A549 treated with AZD9567 at 1 μM for 4 hours (cell line): ENCODE data around the gene USP16. TPM values are rescaled to one million over a fixed set of nuclear protein-coding genes. Genes with fewer than 3 reads are reported as not detected.

Experiments used
- total RNA-seq: library from RNA; stranded (reverse); fragments of 200-300 nt; extraction: Qiagen RNA extraction; gene quantifications from 5 replicates; pipeline ENCODE4 v1.2.3, GENCODE V29; 2022; ENCODE audit not compliant: insufficient read depth

Gene USP16
- total RNA-seq = 21.0 to 32.2 TPM (median 23.0 TPM) in 5 replicates

GRCh38 chr21:29024474-29025327 is at the start of gene USP16:
Gene USP16, plus strand, starts transcription at chr21:29024668. Its CDS starts 3,246 bp downstream, at chr21:29027914.

GRCh38 chr21:28992526-28993292 is 31.8 kb upstream of the USP16 start, which contains the start of gene LTN1:
Gene LTN1, minus strand, starts transcription at chr21:28992877. Its CDS starts 72 bp downstream, at chr21:28992805.

DNA sequence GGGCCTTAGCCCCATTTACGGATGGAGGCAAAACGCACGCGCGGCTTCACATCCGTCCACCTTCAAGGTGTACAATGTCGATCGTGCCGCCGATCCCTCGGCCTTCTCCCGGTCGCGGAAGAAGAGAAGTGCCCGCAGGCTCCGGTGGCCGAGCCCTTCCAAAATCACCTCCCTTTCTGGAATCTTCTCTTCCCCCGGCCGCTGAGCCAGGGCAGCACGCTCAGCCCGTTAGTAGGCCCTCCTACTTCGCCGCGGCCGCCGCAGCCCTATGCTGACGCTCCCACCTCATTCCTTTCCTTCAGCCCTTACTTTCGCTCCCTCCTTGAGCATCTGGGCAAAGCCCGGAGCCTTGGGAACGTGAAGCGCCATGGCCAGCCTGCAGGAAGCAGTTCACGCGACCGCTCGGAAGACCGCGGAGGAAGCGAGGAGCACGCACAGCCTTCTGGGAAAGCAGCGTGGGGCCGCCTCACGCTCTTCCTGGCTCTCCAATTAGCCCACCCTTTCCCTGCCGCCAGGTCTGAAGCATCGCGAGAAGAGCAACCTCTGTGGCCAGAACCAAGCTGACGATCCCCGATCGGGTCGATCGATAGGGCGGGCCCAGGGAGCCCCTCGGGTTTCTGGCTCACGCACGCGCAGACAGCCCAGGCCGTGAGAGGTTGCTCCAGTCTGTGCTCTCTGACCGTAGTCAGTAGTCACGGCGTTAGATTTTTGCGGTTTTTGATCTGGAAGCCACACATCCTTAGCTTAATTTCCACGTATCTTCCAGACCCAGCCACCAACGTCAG is 48.9 kb downstream of the USP16 start, which contains the start of gene CCT8:
TSS of gene CCT8 (minus strand) at position 427 of the 785 bp plus-strand sequence. CDS start at position 369, 58 bp downstream.

Other genes with a start within 250 kb of the USP16 start
- 5.1 to 6.8 TPM (median 6.1 TPM) in 5 replicates for gene LTN1, start 31.8 kb upstream of the USP16 start, total RNA-seq
- 10.6 to 16.6 TPM (median 11.4 TPM) in 5 replicates for gene RWDD2B, start 5.3 kb upstream of the USP16 start, total RNA-seq
- 170 to 234 TPM (median 179 TPM) in 5 replicates for gene CCT8, start 49.0 kb downstream of the USP16 start, total RNA-seq
- gene MAP3K7CL, start 106.0 kb downstream of the USP16 start, total RNA-seq = 1.3 to 3.2 TPM (median 1.7 TPM) in 5 replicates